CD1c-positive myeloid dendritic cell (primary cell): Measurements from ENCODE around the gene RHCE.
A peak's percentile ranks its signal among the peaks of the same experiment; 100 is the strongest.
"Not testable (repeated sequence)": the region's sequence is repeated elsewhere in the genome, so short reads cannot be mapped to it uniquely, and the experiment has no call there.

Experiments used
- DNase-seq: peaks from one replicate; pipeline ENCODE4 v3.0.0-alpha.2; 2016; ENCODE audit errors: extremely low spot score

RHCE gene

DNA sequence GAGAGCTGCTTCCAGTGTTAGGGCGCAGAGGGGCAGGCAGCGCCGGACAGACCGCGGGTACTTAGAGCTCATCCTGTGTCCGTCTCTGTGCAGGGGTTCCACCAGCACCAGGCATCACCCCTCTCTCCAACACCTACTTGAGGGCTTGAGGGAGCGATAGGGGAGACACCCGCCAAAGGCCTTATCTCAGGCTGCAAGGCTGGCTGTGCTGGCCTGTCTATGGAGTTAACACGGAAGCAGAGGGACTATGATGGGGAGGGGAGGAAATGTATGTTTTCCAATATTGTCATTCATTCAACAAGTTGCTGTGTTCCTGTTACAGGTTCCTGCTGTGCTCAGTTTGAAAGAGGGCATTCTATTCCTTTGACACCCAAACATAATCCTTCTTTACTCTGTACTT, at the start of gene RHCE:
Gene RHCE (minus strand): TSS at position 111 of the 400 bp plus-strand sequence. CDS start 39 bp downstream, at position 72.
- DNase-seq, result not testable (repeated sequence)

GRCh38 chr1:25469177-25469576, 48.6 kb upstream of the RHCE start:
- no peak for DNase-seq

DNA sequence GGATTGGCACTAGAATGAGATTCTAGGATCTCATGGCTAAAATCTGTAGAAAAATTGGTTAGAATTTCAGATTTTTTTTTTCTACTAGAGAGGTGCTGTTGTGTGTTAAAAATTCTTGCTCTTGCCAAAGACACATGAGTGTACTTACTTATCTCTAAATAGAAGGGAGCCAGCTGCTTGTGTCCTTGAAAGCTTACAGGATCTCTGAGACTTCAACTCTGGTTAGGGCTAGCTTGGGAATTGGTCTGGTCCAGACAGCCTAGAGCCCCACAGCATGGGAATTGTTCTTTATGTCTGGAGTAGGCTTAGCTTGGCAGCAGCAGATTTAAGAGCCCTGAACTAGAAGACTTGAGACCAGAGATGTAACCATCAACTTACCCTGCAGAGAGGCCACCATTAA, 47.4 kb upstream of the RHCE start:
- DNase-seq, result no peak

DNA sequence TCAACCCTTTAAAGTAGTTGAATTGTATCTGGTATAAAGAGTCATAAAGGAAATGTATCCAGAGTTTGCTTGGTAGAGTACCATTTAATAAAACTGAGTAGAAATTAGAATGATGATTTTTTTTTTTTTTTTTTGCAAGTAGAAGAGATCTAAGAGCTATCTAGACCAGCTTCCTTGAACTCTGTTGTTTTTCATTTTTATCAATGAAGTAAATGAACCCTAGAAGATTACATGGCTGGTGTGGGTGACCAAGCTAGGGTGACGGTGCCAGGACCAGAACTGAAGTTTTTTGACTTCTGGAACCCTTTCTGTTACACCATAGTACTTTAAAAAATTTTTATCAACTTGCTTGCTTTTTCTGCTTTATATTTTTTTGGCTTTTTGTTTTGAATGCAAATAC, 47.0 kb upstream of the RHCE start:
- DNase-seq, result no peak

DNA sequence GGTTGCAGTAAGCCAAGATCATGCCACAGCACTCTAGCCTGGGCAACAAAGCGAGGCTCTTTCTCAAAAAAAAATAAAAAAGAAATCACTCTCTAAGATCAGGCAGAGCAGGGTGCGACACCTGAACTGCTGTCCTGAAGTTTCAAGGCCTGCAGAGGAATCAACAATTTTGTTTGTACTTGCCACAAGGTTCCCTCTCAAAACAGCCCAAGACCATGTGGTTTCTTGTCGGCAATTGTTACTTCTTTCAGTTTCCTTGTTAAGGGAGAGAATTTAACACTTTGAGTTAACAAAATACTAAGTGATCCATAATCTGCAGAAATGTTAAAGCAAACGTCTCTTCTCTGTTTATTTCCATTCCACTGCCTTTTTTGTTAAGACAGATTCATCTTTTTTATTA, 46.6 kb upstream of the RHCE start:
- DNase-seq, result no peak

DNA sequence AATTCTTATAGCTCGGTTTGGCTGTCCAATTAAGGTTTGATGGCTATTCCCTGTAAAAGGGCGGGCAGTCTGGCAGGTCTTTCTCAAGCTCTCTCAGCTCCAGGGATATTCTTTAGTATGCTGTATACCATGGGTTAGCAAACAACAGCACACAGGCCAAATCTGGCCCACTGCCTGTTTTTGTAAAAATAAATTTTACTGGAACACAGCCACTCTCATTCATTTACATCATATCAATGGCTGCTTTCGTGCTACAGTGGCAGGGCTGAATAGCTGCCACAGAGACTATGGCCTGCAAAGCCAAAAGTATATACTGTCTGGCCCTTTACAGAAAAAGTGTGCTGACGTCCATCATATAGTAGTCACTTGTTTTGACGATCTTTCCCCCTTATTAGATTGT, 42.1 kb upstream of the RHCE start:
- DNase-seq, result no peak

- peak; percentile 25 for DNase-seq
Observed at GRCh38 chr1:25461849-25462248, 41.2 kb upstream of the RHCE start.

DNA sequence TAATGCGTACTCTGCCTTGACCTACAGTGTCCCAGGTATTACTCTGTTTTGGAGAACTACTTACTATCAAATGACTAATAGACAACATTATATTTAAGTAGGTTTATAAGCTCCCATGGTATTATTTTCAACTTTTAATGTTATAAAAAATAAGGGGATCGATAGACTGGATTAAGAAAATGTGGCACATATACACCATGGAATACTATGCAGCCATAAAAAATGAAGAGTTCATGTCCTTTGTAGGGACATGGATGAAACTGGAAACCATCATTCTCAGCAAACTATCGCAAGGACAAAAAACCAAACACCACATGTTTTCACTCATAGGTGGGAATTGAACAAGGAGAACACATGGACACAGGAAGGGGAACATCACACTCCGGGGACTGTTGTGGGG, 40.2 kb upstream of the RHCE start:
- DNase-seq, result not testable (repeated sequence)

GRCh38 chr1:25460020-25460419, 39.4 kb upstream of the RHCE start:
- no peak for DNase-seq

GRCh38 chr1:25458541-25459298, 38.1 kb upstream of the RHCE start:
- DNase-seq, result peak; percentile 75

DNA sequence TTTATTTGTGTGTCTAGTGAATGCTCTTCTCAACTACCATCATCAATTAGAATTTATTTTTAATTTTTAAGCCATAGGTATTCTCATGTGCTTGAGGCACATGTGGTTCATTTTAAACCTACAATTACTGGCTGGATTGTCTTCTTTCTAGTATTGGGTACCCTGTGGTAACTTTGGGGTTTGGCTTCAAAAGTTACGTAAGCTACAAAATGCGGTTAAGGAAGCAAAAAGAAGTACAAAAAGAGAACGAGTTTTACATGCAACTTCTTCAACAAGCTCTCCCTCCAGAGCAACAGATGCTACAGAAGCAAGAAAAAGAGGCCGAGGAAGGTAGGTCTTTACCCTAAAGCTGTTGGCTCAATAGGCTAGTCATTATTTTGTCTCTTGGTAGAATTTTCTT, 35.9 kb upstream of the RHCE start:
- peak; percentile 44 for DNase-seq

- DNase-seq, result peak; percentile 44
Observed at GRCh38 chr1:25451908-25452307, 31.3 kb upstream of the RHCE start.

- no peak for DNase-seq
Observed at GRCh38 chr1:25450891-25451290, 30.3 kb upstream of the RHCE start.

DNA sequence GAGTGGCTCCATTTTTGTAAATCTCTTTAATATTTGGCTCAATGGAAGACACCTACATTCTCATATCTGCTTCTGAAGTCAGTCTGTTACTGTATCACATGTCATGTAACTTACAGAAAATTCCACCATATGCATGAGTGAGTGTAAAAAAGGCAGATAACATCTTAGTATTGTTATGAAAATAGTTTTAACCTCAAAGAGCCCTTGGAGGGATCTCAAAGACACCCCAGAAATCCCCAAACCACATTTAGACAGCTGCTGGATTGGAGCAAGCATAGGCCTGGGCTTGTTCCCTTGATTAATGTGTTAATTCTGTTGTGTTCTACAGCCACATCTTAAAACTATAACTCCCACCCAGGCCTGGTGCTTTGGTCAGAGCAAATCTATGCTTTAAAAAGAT, 26.9 kb upstream of the RHCE start:
- DNase-seq, result no peak

GRCh38 chr1:25445993-25446538, 25.4 kb upstream of the RHCE start:
- no peak for DNase-seq

GRCh38 chr1:25444604-25445003, 24.0 kb upstream of the RHCE start:
- not testable (repeated sequence) for DNase-seq

- no peak for DNase-seq
Observed at GRCh38 chr1:25443030-25443699, 22.5 kb upstream of the RHCE start.

DNA sequence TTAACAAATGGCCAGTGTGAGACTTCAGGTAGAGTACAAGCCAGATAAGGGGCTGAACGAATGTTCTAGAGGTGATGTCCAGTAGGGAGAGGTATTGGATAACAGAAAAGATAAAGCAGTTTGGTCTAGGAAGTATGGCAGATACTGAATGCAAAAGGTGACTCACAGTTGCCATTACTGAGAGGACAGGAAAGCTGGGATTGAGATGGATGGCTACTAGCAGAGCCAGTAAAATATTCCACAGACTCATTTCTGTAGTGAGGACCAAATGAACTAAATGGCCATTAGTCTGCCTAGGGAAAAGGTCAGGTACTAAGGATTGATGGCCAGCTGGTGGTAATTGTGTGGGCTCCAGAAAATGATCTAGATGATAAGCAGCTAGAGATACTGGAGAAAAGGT, 21.6 kb upstream of the RHCE start:
- DNase-seq, result no peak

DNA sequence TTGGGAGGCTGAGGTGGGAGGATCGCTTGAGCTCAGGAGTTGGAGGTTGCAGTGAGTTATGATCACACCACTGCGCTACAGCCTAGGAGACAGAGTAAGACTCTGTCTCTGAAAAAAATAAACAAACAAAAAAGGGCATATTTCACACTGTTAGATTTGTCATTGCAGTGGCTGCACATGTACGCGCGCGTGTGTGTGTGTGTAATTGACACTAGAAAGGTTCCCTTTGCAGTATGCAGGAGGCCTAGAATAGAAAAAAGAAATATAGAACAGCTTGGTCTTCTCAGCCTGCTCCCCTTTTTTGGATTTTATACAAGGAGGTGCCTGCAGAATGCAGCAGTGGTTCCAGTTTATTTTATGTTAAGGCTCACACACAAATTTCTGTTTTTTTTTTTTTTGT, 18.7 kb upstream of the RHCE start:
- no peak for DNase-seq

GRCh38 chr1:25437672-25438071, 17.0 kb upstream of the RHCE start:
- DNase-seq, result no peak

DNA sequence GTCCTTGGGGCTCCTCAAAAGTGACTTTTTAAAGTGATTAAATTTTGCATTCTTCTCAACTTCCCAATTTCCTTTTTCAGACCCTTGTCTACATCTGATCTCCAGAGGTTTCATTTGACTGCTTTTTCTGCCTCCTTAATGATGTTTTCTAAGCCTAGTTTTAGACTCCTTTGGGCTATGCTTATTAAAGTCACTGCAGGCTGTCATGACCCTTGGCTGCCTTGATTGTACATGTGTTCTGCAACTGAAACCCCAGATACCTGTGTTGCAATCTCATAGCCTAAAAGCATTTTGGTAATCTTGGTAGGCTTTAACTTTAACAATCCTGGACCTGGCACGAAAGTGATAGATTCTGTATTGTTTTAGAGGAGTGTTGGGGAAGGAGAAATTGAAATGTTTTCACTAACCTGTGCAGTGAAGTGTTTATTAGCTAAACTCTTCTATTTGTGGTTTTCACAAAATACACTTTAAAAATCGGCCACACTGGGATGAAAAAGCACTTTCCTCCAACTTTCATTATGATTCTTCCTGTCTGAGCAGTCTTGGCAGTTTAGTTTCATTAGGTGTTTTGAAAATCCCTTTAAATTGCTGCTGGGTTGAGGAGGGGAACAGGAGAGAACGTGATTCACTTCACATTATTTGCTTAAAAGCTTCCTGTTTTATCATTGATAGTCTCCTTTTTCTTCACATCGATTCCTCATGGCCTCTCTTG, 14.9 kb upstream of the RHCE start:
- DNase-seq, result peak; percentile 45

DNA sequence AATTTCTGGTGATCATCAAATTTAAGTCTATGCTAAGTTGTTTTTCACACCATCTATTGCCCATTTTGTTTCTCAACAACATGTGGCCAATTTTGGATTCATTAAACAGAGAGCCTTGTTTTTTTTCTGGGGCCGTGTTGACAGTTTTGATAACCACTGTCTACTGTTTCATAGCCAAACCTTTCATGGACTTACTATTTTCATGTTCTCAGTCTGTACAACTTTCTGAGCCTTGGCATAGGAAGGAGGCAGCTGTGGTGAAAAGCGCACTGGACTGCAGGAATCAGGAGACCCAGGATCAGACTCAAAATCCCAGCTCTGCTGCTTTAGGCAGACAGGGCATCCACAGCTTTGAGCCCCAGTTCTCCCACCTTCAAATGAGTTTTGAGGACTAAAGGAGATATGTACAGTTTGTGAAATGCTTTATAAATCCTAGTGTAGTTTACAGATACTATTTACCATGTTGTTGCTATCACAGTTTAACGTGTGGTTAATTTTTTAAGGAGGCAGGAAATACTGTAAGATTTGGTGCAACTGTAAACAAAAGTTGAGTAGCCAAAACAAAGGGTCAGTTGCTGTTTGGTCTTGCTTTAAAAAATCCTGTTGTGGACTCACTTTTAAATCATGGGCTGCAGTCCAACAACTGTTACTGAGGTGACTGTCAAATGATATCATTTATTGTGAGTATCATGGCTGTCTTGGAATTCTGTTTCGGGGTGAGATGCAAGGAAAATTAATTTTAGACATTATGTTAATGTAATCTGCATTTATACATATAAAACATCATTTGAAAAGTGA, 13.0 kb upstream of the RHCE start:
- no peak for DNase-seq
